HG02981 (cell line): ENCODE measurements around the gene PHETA2.

ENCODE experiments used
- ATAC-seq: cut with Tn5 transposase; IDR thresholded peaks from one replicate; pipeline ENCODE4 v1.9.1; 2021; ENCODE audit warnings: mild to moderate bottlenecking, moderate library complexity; ENCODE audit not compliant: unreplicated experiment

PHETA2 gene, protein sequence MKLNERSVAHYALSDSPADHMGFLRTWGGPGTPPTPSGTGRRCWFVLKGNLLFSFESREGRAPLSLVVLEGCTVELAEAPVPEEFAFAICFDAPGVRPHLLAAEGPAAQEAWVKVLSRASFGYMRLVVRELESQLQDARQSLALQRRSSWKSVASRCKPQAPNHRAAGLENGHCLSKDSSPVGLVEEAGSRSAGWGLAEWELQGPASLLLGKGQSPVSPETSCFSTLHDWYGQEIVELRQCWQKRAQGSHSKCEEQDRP

DNA sequence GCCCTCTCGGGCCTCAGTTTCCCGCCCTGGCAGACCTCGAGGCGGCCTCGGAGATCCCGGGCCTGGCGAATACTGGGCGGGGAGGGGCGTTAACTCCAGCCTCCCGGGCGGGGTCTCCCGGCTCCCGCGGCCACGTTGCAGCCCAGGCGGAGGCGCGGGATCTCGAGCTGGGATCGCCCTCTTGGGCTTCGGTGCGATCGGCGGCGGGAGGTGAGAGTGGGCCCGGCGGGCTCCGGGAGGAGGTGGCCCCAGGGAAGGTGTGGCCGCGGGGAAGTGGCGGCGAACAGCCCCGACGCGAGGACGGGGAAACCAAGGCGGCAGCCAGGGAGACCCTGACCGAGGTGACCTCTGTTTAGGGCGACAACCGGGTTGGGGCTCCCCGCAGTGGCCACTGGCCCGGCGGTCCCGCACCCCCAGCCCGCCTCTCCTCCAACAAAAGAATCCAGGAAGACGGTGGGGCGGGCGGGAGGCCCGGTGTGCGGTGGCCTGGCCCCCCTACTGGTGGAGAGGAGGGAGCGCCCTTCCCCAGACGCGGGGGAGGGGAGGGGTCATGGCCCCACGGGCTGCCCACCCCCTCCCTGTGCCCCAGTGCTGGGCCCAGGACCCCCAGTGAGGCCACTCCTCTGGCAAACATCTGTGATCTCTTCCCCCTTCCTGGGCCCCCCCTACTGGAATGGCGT is at the start of gene PHETA2:
Gene PHETA2, plus strand, starts transcription at position 117 of the 680 bp plus-strand sequence. CDS start 3,046 bp downstream, outside the sequence.
- ATAC-seq, result no peak

DNA sequence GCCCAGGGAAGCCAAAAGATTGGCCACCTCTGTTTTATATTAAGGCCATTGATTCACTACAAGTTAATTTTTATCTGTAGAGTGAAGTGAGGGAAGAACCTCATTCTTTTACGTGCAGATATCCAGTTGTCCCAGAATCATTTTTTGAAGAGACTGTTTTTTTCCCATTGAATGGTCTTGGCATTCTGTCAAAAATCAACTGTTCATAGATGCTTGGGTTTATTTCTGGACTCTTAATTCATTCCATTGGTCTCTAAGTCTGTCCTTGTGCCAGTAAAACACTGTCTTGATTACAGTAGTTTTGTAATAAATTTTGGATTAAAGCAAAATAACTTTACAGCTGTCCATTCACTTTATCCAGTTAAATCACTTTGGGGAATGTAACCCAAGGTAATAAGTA is 48.6 kb upstream of the PHETA2 start:
- no peak for ATAC-seq

DNA sequence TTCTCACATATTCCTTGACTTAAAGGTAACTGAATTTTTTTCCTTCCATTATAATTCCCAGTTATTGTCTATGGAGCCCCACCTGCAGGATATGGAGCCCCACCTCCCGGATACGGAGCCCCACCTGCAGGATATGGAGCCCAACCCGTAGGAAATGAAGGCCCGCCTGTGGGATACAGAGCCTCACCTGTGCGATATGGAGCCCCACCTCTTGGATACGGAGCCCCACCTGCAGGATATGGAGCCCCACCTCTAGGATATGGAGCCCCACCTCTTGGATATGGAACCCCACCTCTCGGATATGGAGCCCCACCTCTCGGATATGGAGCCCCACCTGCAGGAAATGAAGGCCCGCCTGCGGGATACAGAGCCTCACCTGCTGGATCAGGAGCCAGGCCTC is 47.3 kb upstream of the PHETA2 start:
- no peak for ATAC-seq

DNA sequence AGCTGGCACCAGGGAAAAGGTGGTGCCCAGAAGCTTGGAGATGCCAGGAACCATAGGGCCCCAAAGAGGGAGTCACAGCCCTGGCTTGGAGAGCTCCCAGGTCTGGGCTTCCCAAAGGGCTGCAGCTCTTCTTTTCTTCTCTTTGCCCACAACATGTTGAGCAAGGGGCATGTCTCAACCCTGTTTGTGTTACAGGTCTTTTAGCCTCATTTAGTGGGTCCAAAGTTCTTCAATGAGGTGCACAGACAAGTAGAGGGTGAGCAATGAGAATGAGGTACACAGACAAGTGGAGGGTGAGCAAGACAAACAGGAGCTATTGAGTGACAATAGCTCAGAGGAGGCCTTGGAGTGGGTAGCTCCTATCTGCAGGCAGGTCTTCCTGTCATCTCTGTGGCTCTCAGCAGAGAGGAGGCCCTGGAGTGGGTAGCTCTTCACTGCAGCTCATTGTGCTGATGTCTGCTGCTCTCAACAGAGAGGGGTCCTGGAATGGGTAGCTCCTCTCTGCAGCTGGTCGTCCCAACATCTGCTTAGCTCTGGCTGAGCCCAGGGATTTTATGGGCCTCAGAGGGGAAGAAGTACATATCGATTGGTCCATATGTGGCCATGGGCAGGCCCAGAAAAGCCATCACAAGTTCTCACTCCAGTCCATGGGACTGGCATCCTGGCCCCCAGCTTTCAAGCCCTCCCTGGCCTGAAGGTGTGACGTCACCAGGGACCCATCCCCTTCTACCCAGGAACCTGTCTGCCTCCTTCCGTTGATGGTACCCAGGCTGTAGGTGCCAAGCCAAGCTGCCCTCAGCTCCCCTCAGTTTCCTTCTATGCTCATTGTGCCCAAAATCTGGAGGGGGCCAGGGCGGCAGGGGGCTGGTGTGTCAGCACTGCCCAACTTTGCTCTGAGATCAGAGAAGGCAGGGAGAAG is 40.5 kb upstream of the PHETA2 start:
- no peak for ATAC-seq

DNA sequence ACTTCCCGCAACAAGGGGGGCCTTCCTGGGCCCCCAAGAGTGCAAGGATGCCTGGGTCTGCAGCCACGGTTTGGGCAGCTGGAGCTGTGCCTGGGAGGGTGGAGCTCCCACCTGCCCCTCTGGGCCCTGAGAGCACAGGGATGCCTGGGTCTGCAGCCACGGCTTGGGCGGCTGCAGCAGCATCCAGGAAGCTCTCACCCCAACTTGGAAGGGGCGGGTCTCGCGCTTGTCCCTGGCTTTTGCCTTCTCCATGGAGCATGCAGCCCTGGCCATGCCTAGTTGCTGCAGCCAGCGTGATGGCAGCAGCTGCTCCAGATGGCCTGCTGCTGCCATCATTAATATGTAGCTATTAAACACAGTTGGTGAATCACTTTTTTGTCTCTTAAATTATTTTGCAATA is 38.8 kb upstream of the PHETA2 start:
- no peak for ATAC-seq

DNA sequence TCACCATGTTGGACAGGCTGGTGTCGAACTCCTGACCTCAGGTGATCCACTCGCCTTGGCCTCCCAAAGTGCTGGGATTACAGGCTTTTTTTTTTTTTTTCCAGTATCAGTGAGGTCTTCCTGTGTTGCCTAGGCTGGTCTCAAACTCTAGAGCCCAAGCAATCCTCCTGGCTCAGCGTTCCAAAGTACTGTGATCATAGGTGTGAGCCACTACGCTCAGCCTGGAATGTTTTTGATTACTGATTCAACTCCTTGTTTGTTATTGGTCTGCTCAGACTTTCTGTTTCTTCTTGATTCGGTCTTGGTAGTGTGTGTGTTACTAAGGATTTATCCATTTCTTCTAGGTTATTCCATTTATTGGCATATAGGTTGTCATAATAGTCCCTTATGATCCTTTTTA is 34.8 kb upstream of the PHETA2 start:
- ATAC-seq, result no peak

DNA sequence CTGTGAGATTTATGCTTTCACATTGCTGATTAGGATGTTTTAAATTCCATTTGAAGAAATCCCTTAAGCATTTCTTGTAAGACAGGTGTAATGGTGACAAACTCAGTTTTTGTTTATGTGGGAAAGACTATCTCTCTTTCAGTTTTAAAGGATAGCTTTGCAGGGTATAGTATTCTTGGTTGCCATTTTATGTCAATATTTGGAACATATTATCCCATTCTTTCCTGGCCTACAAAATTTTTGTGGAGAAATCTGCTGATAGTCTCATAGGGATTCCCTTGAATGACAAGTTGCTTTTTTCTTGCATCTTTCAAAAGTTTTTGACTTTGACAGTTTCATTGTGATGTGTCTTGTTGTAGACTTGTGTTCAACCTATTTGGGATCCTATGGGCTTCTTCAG is 32.3 kb upstream of the PHETA2 start:
- no peak for ATAC-seq

DNA sequence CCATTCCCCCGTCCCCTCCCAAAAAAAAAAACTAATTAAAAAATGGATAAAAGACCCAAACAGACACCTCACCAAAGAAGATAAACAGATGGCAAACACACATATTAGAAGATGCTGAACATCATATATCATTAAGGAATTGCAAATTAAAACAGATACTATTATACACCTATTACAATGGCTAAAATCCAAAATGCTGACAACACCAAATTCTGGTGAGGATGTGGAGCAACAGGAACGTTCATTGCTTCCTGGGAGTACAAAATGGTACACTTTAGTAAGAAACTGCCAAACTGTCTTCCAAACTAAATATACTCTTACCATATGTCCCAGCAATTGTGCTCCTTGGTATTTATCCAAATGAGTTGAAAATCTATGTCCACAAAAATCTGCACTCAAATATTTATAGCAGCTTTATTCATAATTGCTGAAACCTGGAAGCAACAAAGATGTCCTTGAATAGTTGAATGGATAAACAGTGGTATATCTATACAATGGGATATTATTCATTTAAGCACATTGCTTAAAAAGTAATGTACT is 23.3 kb upstream of the PHETA2 start:
- no peak for ATAC-seq

DNA sequence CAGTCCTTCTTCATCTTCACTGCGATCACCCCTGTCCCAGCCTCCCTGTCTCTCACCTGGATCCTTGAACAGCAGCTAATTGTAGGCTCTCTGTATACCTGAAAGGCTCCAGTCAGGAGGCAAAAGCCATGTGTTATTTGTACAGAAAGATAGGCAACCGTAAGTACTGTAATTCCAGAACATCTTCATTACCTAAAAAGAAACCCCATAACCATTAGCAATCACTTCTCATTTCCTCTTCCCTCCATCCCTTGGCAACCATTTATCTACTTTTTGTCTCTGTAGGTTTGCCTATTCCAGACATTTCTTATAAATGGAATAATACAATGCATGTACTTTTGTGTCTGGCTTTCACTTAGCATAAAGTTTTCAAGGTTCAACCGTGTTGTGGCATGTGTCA is 21.3 kb upstream of the PHETA2 start:
- ATAC-seq, result no peak

DNA sequence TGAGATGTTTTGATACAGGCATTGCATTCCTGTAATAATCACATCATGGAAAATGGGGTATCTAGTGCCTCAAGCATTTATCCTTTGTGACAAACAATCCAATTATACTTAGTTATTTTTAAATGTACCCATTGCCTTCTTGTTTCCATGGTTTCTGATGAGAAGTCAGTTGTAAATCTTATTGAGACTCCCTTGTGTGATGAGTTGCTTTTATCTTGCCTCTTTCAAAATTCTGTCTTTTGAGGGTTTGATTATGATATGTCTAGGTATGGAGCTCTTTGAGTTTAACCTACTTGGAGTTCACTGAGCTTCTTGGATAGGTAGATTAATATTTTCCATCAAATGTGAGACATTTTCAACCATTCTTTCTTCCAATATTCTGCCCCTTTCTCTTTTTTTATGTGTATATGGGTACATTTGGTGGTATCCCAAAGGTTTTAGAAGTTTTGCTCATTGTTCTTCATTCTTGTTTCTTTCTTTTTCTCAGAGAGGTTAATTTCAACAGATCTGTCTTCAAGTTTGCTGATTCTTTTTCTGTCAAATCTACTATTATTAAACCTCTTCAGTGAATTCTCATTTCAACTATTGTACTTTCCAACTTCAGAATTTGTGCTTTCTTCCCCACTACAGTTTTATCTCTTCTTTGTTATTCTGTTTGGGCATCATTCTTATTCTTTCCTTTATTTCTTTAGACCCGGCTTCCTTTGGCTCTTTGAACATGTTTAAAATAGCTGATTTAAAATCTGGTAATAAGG is 17.1 kb upstream of the PHETA2 start:
- ATAC-seq, result no peak

DNA sequence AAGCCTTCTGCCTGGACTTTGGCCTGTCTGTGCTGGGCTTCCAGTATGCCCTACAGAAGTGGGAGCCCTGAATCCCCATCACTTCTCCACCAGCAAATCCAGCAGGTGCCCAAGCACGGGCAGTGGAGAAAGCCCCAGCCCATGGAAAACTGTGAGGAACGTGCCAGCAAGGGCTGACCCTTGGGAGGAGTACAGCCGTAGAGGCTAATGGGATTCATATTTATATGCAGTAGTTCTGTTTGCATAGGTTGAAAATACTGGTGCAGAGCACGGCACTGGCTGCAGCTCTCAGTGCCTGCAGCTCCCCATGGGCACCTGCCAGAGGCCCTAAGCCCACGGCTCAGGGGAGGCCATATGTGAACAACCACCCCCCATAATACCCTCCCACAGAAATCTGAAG is 13.6 kb upstream of the PHETA2 start:
- no peak for ATAC-seq

DNA sequence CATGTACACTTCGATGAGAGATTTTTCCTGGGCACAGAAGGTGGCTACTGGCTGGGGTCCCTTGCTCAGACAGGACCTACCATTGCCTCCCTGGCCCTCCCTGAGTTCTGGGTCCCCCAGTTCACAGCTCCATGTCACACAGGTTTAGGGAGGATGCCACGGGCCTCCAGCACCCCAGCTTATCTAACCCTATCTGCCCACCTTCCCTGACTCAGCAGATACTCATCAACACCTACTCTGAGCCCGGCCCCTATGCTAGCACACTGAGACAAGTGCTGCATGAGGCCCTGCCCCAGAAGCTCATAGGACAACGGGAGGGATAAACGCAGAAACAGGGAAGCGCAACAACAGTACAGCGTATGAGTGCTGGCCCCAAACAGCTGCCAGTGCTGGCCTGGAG is 13.0 kb upstream of the PHETA2 start:
- no peak for ATAC-seq

DNA sequence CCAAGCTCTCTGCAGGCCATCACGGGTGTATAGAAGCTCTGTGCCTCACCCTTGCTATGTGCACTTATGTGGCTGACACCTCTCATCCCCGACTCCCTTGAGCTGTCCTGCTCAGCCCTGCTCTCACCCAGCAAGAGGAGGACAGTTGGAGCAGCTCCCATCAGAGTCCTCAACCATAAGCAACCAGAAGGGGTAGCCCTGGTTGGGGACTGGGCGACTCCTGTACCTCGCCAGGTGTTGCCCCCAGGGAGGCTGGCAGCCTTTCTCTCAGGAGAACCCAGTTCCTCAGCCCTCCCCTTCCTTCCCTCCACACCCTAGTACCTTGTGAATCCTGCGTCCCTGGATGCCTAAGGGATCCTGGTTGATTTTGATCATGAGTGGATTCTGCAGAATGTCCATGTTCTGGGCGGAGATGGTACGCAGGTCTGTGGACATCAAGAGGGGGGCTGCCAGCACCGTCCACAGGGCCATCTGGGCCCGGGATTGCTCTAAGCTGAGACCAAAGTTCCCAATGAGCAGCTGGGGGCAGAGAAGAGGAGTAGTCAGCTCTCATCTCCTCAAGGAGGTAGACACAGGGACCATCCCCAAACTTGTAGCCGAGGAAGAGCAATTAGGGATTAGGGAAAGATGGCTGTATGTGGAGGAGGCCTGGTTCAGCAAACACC is 11.4 kb upstream of the PHETA2 start:
- ATAC-seq, result no peak

DNA sequence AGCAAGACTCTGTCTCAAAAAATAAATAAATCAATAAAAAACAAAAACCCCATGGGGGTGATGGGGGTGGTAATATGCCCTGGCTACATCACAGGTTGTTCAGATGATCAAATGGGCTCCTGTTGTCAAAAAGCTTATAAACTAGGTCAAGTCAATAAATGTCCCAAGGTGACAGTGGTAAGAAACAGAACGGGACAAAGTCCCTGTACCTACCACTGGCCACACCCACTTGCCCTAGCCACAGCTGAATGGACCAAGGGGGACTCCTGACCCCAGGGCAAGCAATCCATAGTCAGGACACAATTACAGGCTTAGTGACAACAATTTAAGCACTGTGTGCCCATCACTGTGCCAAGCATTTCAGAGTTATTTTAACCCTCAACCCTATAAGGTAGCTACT is 9.4 kb upstream of the PHETA2 start:
- no peak for ATAC-seq

DNA sequence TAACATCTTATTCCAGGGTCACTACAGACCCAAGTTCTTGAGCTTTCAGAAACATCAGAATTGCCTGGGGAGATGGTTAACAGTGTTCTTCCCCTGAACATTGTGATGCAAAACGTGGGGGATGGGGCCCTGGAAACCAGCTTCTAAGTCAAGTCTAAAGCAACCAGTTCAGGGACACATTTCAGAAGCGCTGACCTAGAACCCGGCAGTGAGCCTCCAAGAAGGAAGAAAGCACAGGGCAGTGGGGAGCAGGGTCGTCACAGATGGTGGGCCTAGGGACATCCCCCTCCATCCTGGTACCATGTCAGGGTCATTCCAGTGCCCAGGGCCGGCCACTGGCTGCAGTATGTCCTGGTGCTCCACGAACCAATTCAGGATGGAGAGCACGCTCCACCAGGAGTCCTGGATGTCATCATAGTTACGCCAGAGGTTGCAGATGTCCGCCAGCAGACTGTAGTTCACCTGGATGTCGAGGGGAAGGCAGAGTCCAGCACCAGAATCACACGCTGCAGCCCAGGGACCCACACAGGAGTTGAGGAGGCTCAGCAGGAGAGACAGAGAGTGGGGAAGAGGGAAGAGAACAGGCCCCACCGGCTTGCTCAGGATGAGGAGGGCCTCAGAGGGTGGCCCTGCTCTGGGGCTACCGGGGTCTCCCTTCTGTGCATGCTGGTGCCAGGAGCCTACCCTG is 8.5 kb upstream of the PHETA2 start:
- no peak for ATAC-seq

DNA sequence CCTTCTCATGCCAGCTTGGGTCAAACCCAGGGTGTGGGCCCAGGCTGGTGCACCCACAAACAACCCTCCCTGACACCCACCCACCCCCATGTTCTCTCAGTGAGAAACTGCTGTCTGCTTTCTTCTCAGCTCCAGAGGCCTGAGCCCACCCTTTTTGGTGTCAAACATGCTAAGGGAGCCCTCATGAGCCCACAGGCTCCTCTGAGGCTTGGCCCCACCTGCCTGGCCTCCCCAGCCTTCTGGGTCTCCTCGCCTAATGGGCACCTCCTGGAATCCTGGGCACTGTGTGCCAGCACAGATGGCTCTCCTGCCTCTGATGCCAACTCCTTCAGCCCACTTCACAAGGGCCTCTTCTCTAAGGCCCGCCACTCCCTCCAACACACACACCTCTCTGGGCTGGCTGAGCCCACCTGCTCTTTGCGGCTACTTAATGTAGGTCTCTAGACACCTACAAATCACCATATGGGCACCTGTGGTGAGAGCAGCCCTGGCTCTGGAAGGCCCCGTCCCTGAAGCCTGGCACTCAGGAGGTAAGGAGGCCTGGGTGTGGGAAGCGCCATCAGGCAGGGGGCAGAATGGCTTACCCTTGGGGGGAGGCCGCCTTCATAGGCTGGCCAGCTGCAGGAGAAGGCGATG is 7.8 kb upstream of the PHETA2 start:
- no peak for ATAC-seq

DNA sequence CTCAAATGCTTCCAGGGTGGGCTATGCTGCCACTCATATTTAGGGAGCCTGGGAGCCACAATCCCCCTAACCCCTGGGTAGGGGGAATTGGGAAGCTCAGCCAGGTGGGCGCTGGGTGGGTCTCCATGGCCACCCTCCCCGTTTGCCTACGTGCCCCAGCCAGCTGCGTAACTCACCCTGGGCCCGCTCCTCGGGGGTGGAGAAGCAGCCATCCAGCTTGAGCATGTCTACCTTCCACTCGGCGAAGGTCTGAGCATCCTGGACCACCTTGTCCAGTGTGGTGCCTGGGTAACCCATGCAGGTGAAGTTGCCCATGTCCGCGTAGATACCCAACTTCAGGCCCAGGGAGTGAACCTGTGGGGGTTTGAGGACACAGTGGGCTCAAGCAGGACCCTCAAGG is 7.1 kb upstream of the PHETA2 start:
- ATAC-seq, result no peak

DNA sequence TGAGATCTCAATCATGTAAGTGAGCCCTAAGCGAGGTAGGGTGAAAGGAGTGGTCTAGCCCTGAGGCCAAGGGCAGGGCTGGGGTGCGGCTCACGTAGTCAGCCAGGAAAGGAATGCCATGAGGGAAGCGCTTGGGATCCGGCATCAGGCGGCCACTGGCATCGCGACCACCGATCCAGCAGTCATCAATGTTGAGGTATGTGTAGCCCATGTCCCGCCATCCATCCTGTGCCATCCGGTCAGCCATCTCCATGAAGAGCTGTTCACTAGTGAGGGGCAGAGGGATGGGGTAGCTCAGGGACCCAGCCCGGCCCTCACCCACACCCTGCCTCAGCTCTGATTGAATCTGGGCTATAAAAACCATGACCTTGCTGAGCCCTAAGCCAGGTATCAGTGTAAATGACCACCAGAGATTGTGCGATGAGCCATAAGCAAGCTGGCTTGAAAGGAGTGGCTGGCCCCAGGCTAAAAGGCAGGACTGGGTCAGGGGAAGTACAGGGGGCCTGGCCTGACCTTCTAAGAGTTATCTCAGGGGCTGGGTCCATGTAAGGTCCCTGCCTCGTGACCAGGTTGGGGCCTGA is 6.3 kb upstream of the PHETA2 start:
- ATAC-seq, result no peak

DNA sequence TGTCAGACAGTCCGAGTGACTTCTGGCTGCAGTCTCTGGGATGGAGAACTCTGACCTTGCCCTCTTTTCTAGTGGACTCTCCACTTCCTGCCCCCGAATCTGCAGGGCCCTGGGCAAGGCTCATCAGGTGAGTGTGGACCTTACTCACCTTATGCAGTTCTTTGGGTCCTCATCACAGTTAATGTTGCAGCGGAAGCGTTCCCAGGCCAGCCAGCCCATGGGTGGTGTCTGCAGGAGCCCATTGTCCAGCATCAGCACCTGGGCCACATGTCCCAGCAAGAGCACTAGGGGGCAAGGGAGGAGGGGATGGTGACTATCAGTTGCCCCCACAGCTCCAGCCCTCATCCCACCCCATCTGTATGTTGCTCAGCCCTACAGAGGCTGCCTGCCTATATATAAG is 5.8 kb upstream of the PHETA2 start:
- no peak for ATAC-seq
